Keratinocyte (primary cell): ENCODE results near the gene NRDC.

Experiments
- CTCF ChIP-seq, 3 experiments: IDR thresholded peaks in 1 of 3; conservative IDR thresholded peaks in 1 of 3; optimal IDR thresholded peaks in 1 of 3; 2 replicates in 2 of 3; 3 replicates in 1 of 3; pipeline versions ENCODE3 to v1.5.1; 2011; ENCODE audit warnings: low read length in 3 of 3, mild to moderate bottlenecking in 3 of 3, moderate library complexity in 2 of 3, control low read depth in 1 of 3, inconsistent platforms in 1 of 3; ENCODE audit not compliant: insufficient read depth in 2 of 3; ENCODE audit errors: extremely low read depth in 1 of 3
- EZH2 ChIP-seq: IDR thresholded peaks from one replicate; pipeline ENCODE4 v1.6.1; 2012; ENCODE audit warnings: inconsistent platforms, mild to moderate bottlenecking, low read length, moderate library complexity

GRCh38 chr1:51758310-51758709 is 120.2 kb downstream of the NRDC start:
- TF ChIP-seq CTCF (optimal IDR thresholded peaks at IDR 0.05 in 1 of 3, IDR thresholded peaks at IDR 0.05 in 1 of 3, conservative IDR thresholded peaks at IDR 0.05 in 1 of 3; ENCODE audit: extremely low read depth in 1 of 3, insufficient read depth in 2 of 3, low read length in 3 of 3), result no peak
- TF ChIP-seq EZH2, result no peak
